Measurements from ENCODE around the gene GREM1. TPM values are rescaled to one million over a fixed set of nuclear protein-coding genes. Genes with fewer than 3 reads are reported as not detected.

GREM1 gene
- total RNA-seq, 2 experiments from 2014 or later, result not detected

GRCh38 chr15:32743411-32744140 is 25.8 kb downstream of the GREM1 start:
- Mint-ChIP-seq H3K36me3 (ENCODE audit: low read depth) (no peaks in the 10 kb centered on the region), H3K27me3 (ENCODE audit: low read depth) (peaks cover 4% of the 10 kb centered on the region), H3K4me1 (ENCODE audit: low read depth) (no peaks in the 10 kb centered on the region), H3K27ac (no peak overlapping the region), H3K9me3 (peaks cover 5% of the 10 kb centered on the region), H3K4me3 (no peak overlapping the region)
- CTCF ChIA-PET, result interaction anchor here (1.4 kb wide), 1 partner anchor 11 kb away, joined by 3 read pairs; no protein-coding TSS in a partner anchor
- DNase-seq, result no peak
- intact Hi-C loops (cut with micrococcal nuclease), result no loop called here

GRCh38 chr15:32746116-32746857 is 28.5 kb downstream of the GREM1 start:
- Mint-ChIP-seq H3K4me3 (no peak overlapping the region), H3K9me3 (no peaks in the 10 kb centered on the region), H3K27me3 (ENCODE audit: low read depth) (peaks cover 5% of the 10 kb centered on the region), H3K36me3 (ENCODE audit: low read depth) (no peaks in the 10 kb centered on the region), H3K4me1 (ENCODE audit: low read depth) (no peaks in the 10 kb centered on the region), H3K27ac (no peak overlapping the region)
- intact Hi-C loops (cut with micrococcal nuclease), result no loop called here
- CTCF ChIA-PET, result no interaction called here
- no peak for DNase-seq

- Mint-ChIP-seq H3K27ac (no peak overlapping the region), H3K4me1 (ENCODE audit: low read depth) (no peaks in the 10 kb centered on the region), H3K36me3 (ENCODE audit: low read depth) (no peaks in the 10 kb centered on the region), H3K27me3 (ENCODE audit: low read depth) (peaks cover 3% of the 10 kb centered on the region), H3K9me3 (no peaks in the 10 kb centered on the region), H3K4me3 (no peak overlapping the region)
- DNase-seq, result no peak
- CTCF ChIA-PET, result no interaction called here
- intact Hi-C loops (cut with micrococcal nuclease), result no loop called here
Measured at GRCh38 chr15:32747921-32748342, 30.1 kb downstream of the GREM1 start.

GRCh38 chr15:32750979-32751378 is 33.2 kb downstream of the GREM1 start:
- CTCF ChIA-PET, result no interaction called here
- Mint-ChIP-seq H3K9me3 (no peaks in the 10 kb centered on the region), H3K27me3 (ENCODE audit: low read depth) (peaks cover 5% of the 10 kb centered on the region), H3K4me3 (no peak overlapping the region), H3K36me3 (ENCODE audit: low read depth) (no peaks in the 10 kb centered on the region), H3K27ac (no peak overlapping the region), H3K4me1 (ENCODE audit: low read depth) (no peaks in the 10 kb centered on the region)
- intact Hi-C loops (cut with micrococcal nuclease), result no loop called here
- DNase-seq, result no peak

GRCh38 chr15:32757426-32757825 is 39.6 kb downstream of the GREM1 start:
- H3K36me3 Mint-ChIP-seq (ENCODE audit: low read depth), result no peaks in the 10 kb centered on the region
- H3K27me3 Mint-ChIP-seq (ENCODE audit: low read depth), result peaks cover 18% of the 10 kb centered on the region
- intact Hi-C loops (cut with micrococcal nuclease), result no loop called here
- no peaks in the 10 kb centered on the region for H3K9me3 Mint-ChIP-seq
- no peak overlapping the region for H3K4me3 Mint-ChIP-seq
- H3K4me1 Mint-ChIP-seq (ENCODE audit: low read depth), result no peaks in the 10 kb centered on the region
- no peak overlapping the region for H3K27ac Mint-ChIP-seq
- no peak for DNase-seq
- CTCF ChIA-PET, result no interaction called here

GRCh38 chr15:32763295-32763694 is 45.5 kb downstream of the GREM1 start:
- intact Hi-C loops (cut with micrococcal nuclease), result no loop called here
- H3K4me3 Mint-ChIP-seq, result no peak overlapping the region
- H3K27me3 Mint-ChIP-seq (ENCODE audit: low read depth), result peaks cover 20% of the 10 kb centered on the region
- no peak overlapping the region for H3K27ac Mint-ChIP-seq
- DNase-seq, result no peak
- no peaks in the 10 kb centered on the region for H3K4me1 Mint-ChIP-seq (ENCODE audit: low read depth)
- H3K36me3 Mint-ChIP-seq (ENCODE audit: low read depth), result no peaks in the 10 kb centered on the region
- CTCF ChIA-PET, result no interaction called here
- no peaks in the 10 kb centered on the region for H3K9me3 Mint-ChIP-seq

- H3K27ac Mint-ChIP-seq, result no peak overlapping the region
- no peaks in the 10 kb centered on the region for H3K36me3 Mint-ChIP-seq (ENCODE audit: low read depth)
- no peak for DNase-seq
- CTCF ChIA-PET, result no interaction called here
- peaks cover 20% of the 10 kb centered on the region for H3K27me3 Mint-ChIP-seq (ENCODE audit: low read depth)
- no peaks in the 10 kb centered on the region for H3K4me1 Mint-ChIP-seq (ENCODE audit: low read depth)
- H3K4me3 Mint-ChIP-seq, result no peak overlapping the region
- no peaks in the 10 kb centered on the region for H3K9me3 Mint-ChIP-seq
- intact Hi-C loops (cut with micrococcal nuclease), result no loop called here
Measured at GRCh38 chr15:32765236-32765635, 47.4 kb downstream of the GREM1 start.

GRCh38 chr15:32766101-32766500 is 48.3 kb downstream of the GREM1 start:
- Mint-ChIP-seq H3K4me3 (no peak overlapping the region), H3K4me1 (ENCODE audit: low read depth) (no peaks in the 10 kb centered on the region), H3K9me3 (no peaks in the 10 kb centered on the region), H3K27me3 (ENCODE audit: low read depth) (peaks cover 16% of the 10 kb centered on the region), H3K36me3 (ENCODE audit: low read depth) (no peaks in the 10 kb centered on the region), H3K27ac (no peak overlapping the region)
- intact Hi-C loops (cut with micrococcal nuclease), result no loop called here
- CTCF ChIA-PET, result no interaction called here
- no peak for DNase-seq

- no peaks in the 10 kb centered on the region for H3K4me1 Mint-ChIP-seq (ENCODE audit: low read depth)
- H3K36me3 Mint-ChIP-seq (ENCODE audit: low read depth), result no peaks in the 10 kb centered on the region
- no peak overlapping the region for H3K27ac Mint-ChIP-seq
- peaks cover 8% of the 10 kb centered on the region for H3K27me3 Mint-ChIP-seq (ENCODE audit: low read depth)
- no peak for DNase-seq
- no peaks in the 10 kb centered on the region for H3K9me3 Mint-ChIP-seq
- CTCF ChIA-PET, result no interaction called here
- intact Hi-C loops (cut with micrococcal nuclease), result no loop called here
- no peak overlapping the region for H3K4me3 Mint-ChIP-seq
Measured at GRCh38 chr15:32767236-32767635, 49.4 kb downstream of the GREM1 start.

GRCh38 chr15:32774022-32774421 is 56.2 kb downstream of the GREM1 start:
- no peak overlapping the region for H3K27ac Mint-ChIP-seq
- intact Hi-C loops (cut with micrococcal nuclease), result no loop called here
- CTCF ChIA-PET, result no interaction called here

GRCh38 chr15:32775103-32775502 is 57.3 kb downstream of the GREM1 start:
- Mint-ChIP-seq H3K9me3 (peaks cover 3% of the 10 kb centered on the region), H3K27me3 (ENCODE audit: low read depth) (peaks cover 5% of the 10 kb centered on the region), H3K36me3 (ENCODE audit: low read depth) (no peaks in the 10 kb centered on the region), H3K4me3 (no peak overlapping the region), H3K4me1 (ENCODE audit: low read depth) (no peaks in the 10 kb centered on the region), H3K27ac (no peak overlapping the region)
- intact Hi-C loops (cut with micrococcal nuclease), result no loop called here
- CTCF ChIA-PET, result no interaction called here
- no peak for DNase-seq

More at GRCh38 chr15:32774022-32774421, 56.2 kb downstream of the GREM1 start:
- no peak for DNase-seq
- Mint-ChIP-seq H3K36me3 (ENCODE audit: low read depth) (no peaks in the 10 kb centered on the region), H3K4me1 (ENCODE audit: low read depth) (no peaks in the 10 kb centered on the region), H3K27me3 (ENCODE audit: low read depth) (peaks cover 5% of the 10 kb centered on the region), H3K4me3 (no peak overlapping the region), H3K9me3 (peaks cover 3% of the 10 kb centered on the region)

- intact Hi-C loops (cut with micrococcal nuclease), result no loop called here
- H3K36me3 Mint-ChIP-seq (ENCODE audit: low read depth), result no peaks in the 10 kb centered on the region
- DNase-seq, result no peak
- H3K27me3 Mint-ChIP-seq (ENCODE audit: low read depth), result peaks cover 9% of the 10 kb centered on the region
- CTCF ChIA-PET, result no interaction called here
- H3K9me3 Mint-ChIP-seq, result peaks cover 3% of the 10 kb centered on the region
- H3K4me1 Mint-ChIP-seq (ENCODE audit: low read depth), result no peaks in the 10 kb centered on the region
- no peak overlapping the region for H3K4me3 Mint-ChIP-seq
- H3K27ac Mint-ChIP-seq, result no peak overlapping the region
Measured at GRCh38 chr15:32778391-32779176, 60.8 kb downstream of the GREM1 start.
